Measurements from ENCODE around the gene ANXA1.

The ANXA1 gene

GRCh38 chr9:73137914-73138313 is 13.8 kb upstream of the ANXA1 start:
- in situ Hi-C loops (cut with HindIII; ENCODE audit: low sequenced_read_pairs): no loop called here

DNA sequence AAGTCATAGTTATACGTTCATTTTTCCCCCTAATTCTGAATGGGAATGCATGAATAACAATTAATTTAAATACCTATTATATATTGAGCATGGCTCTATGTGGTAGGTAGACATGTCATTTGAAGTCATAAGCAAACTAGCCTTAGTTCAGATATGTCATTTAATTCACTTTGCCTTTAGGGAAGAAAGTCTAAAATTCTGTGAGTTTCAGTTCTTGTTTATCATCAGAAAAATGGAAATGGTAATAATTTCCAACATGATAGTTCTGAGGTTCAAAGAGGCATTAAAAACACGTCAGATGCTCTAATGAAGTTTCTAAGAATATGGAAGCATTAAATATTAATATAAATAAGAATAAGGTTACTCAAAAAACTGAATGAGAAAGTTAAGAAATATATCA is 13.1 kb upstream of the ANXA1 start:
- in situ Hi-C loops (cut with HindIII; ENCODE audit: low sequenced_read_pairs): no loop called here

GRCh38 chr9:73141282-73141681 is 10.4 kb upstream of the ANXA1 start:
- in situ Hi-C loops (cut with HindIII; ENCODE audit: low sequenced_read_pairs): no loop called here

DNA sequence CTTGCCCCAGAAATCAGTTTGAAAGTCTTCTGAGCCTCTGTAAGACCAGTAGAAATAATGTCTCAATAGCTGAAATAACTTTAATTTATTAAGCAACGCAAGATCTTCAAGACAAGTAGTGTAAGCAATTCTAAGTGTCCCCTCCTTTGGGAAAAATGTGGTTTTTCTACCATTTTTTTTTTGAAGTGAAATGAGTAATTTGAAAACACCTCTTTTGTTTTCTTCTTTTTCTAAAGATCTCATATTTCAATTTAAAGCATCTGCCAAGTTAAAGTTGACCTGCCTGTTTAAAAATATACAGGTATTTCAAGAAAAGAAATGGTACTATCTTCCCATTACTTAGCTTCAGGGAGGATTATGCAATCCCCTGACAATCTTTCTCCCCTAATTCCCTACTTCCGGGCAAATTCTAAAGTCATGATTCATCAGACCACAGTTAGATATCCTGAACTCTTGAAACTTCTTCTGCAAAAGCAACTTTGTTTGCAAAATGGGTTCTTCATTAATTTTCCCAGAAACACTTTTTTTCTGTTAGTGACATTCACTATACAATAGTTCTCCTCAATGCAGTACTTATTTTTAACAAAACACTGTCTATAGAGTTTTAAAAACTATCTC is 7.8 kb upstream of the ANXA1 start:
- in situ Hi-C loops (cut with HindIII; ENCODE audit: low sequenced_read_pairs): no loop called here

GRCh38 chr9:73146111-73146815 is 5.4 kb upstream of the ANXA1 start:
- in situ Hi-C loops (cut with HindIII; ENCODE audit: low sequenced_read_pairs): no loop called here

DNA sequence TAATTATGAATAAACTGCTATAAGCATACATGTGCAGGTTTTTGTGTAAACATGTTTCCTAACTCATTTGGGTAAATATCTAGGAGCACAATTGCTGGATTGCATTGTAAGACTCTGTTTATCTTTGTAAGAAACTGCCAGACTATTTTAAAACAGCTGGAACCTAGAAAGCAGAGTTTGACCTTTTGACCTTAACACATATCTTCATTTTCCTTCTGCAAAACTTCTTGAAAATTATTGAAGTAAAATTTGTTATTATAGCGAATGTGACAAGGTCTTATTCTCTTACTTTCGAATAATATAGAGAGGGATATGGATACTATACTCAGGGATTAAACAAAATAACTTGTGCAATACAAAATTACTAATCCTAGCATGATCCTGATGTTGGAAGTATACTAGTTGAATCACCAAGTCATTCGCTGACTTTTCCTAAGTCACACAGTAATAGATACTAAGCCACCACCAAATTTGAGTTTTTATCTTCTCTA is 3.2 kb upstream of the ANXA1 start:
- in situ Hi-C loops (cut with HindIII; ENCODE audit: low sequenced_read_pairs): no loop called here

DNA sequence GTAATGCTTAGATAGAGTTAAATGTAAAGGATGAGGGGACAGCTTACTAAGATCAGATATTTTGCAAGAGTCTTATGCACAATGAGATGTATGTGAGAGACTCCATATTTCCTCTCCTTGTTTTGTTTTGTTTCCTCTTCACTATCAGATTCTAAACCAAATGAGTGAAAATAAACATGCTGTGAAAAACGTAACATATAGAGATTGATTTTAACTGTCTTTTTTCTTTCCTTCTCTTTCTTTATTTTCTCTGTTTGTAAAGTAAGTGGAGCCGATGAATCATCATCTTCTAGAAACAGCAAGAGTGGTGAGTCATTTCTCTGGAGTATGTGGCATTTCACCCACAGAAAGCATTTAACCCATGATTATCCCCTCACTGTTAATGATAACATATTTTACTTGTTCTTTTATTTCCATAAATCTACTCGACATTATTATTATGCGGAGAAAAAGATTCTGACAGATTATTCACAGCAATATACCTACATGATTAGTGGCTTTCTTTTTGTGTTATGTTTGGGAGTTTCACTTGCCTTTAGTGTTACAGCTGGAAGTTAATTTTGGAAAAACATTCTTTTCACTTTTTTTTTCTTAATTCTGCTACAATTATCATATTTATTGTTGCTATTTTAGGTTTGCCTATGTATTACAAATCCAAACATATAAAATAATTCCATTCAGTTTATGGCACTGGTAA is 2.1 kb upstream of the ANXA1 start:
- in situ Hi-C loops (cut with HindIII; ENCODE audit: low sequenced_read_pairs): no loop called here

- in situ Hi-C loops (cut with HindIII; ENCODE audit: low sequenced_read_pairs): no loop called here
Observed at GRCh38 chr9:73152543-73152844, 829 bp downstream of the ANXA1 start.

DNA sequence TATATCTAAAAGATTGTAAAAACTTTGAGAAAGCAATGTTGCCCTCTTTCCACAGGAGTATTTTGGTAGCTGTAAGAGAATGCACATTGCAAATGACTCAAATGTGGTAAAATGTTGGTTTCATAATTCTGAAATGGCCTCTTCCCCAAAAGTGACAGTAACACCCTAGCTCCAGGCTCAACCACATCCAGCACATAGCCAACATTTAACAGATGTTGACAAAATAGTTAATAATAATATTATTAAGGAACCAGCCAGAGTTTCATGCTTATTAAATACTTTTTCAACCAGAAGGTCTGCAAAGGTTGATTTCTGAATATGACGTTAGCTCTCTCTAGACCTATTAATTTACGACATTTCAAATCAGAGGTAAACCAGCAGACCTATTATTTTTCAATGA is 1.3 kb downstream of the ANXA1 start:
- in situ Hi-C loops (cut with HindIII; ENCODE audit: low sequenced_read_pairs): no loop called here

- in situ Hi-C loops (cut with HindIII; ENCODE audit: low sequenced_read_pairs): no loop called here
Observed at GRCh38 chr9:73153793-73154227, 2.1 kb downstream of the ANXA1 start.

DNA sequence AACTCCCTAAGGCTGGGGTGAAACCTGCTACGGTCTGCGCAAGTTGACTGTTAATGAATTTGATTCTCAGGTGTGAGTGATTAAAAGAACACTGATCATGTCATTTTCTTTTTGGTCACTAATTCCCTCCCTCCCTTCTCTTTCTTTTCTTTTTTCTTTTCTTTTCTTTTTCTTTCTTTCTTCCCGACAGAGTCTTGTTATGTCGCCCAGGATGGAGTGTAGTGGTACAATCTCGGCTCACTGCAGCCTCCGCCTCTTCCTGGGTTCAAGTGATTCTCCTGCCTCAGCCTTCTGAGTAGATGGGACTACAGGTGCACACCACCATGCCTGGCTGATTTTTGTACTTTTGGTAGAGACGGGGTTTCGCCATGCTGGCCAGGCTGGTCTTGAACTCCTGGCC is 2.6 kb downstream of the ANXA1 start:
- in situ Hi-C loops (cut with HindIII; ENCODE audit: low sequenced_read_pairs): no loop called here

GRCh38 chr9:73154722-73155121 is 3.1 kb downstream of the ANXA1 start:
- in situ Hi-C loops (cut with HindIII; ENCODE audit: low sequenced_read_pairs): no loop called here

DNA sequence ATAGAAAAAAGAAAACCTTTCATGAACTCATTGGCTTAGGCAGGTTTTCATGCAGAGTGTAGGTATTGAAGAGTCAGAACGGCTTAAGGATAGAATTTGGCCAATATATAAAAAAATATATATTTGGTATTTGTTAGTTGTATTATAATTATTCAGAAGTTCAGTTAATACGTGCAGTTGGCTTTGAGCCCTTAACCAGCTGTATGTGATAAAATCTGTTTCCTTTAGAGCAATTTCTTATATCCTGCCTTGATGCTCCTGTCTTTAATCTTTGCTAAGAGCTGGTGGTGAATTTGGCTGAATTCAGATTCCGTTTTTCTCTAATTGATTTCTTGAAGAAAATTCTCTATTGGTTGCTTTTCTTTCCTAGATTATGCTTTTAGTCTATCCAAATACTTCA is 3.7 kb downstream of the ANXA1 start:
- in situ Hi-C loops (cut with HindIII; ENCODE audit: low sequenced_read_pairs): no loop called here

DNA sequence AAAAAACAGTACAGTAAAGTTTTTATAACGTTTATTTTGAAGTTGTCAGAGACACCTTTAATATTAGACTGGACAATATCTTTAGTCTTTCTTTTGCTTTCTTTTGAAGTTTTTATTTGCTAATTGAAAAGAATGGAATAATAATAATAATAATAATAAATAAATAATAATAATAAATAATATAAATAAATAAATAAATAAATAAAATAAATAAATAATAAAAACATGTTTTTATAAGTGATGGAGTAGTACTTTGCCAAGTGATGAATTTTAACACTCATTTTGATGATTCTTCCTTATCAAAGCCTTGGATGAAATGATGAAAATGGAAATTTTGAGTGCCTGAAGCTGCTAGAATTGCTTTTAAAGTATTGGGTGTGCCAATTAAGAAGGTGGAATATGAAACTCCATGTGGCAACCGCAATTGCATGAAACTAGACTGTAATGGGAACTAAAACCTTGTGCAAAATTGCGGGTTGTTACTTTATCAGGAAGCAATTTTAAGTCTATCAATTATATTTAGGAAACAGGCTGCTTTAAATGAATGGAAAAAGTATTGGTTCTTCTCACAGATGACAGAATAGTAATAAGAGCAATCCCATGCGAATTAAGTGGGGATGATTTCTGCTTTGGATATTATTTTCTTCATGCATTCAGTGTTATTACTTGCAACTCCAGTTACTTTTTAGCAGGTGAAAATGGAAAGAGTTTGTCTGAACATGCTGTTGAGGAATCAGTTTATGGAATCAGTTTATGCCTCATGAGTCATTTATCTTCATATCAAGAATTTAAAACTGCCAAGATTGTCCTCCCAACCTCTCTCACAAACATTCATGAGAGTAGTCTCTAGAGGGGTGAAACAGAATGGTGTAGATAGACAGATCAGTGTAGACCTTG is 4.6 kb downstream of the ANXA1 start:
- in situ Hi-C loops (cut with HindIII; ENCODE audit: low sequenced_read_pairs): no loop called here

DNA sequence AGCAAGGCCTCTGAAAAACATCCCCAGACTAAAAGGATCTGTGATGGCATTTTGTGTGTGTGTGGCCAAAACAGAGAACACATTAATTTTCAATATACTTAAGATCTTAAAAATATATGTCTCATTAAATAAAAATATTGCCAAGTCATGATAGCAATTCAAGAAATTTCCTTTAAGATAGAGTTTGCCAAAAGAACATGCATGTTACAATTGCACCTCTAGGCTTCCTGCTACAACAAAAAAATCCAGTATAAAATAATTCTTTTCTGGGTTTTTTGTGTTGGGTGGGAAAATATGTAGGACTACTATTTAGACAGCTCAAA is 5.2 kb downstream of the ANXA1 start:
- in situ Hi-C loops (cut with HindIII; ENCODE audit: low sequenced_read_pairs): no loop called here

GRCh38 chr9:73157811-73158210 is 6.1 kb downstream of the ANXA1 start:
- in situ Hi-C loops (cut with HindIII; ENCODE audit: low sequenced_read_pairs): no loop called here

DNA sequence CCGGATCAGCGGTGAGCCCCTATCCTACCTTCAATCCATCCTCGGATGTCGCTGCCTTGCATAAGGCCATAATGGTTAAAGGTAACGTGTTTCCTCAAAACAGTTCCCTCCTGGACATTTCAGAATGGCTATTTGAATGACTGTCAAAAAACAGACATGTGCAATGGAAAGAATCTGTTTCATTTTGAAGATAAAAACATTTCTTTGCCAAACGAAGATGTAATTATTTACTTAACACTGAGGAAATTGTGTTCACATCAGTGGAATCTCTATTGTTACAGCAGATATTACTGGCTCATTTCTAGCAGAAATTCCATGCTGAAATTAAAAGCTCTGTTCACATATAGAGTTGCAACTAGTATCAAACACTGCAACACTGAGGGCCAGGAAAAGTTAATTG is 7.1 kb downstream of the ANXA1 start:
- in situ Hi-C loops (cut with HindIII; ENCODE audit: low sequenced_read_pairs): no loop called here

DNA sequence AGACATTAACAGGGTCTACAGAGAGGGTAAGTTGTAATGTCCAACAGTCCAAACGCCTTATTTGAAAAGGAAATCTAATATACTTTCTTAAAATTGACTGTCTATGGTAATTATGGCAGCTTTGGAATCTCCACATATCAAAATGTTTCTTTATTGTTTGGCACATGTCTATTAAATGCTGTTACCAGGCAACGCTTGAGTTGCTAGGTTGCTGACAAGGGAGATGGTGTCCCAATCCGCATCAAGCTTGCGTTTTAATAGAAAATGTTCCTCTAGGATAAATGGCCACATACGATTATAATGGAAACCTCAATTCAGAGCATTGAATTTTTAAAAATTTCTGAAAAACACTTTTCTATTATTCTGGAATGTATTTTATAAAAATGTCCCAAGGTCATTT is 9.2 kb downstream of the ANXA1 start:
- in situ Hi-C loops (cut with HindIII; ENCODE audit: low sequenced_read_pairs): no loop called here

GRCh38 chr9:73162987-73163768 is 11.5 kb downstream of the ANXA1 start:
- in situ Hi-C loops (cut with HindIII; ENCODE audit: low sequenced_read_pairs): no loop called here

DNA sequence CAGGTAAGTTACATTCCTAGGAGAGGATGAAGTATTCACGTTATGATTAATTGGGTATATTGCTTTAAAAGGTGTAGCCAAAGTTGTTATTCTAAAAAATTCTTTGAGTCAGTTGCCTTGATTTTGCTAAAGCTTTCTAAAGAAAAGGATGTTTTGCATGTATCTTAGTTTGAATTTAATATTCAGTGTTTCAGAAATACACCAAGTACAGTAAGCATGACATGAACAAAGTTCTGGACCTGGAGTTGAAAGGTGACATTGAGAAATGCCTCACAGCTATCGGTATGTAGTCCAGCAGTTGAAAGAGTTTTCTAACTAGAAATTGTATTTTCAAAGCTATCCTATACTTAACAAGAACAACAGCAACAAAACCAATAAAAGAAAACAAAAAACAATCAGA is 14.2 kb downstream of the ANXA1 start:
- in situ Hi-C loops (cut with HindIII; ENCODE audit: low sequenced_read_pairs): loop anchor here (5.0 kb wide), 1 partner anchor 69 kb away; no protein-coding TSS in a partner anchor

All from endothelial cell of hepatic sinusoid (primary cell).